ENCODE data around the gene MVD.
"Not testable (repeated sequence)": the region's sequence is repeated elsewhere in the genome, so short reads cannot be mapped to it uniquely, and the experiment has no call there.

MVD gene

GRCh38 chr16:88622866-88623265, 40.0 kb downstream of the MVD start:
- DNase-seq = no peak

GRCh38 chr16:88622125-88622524, 40.8 kb downstream of the MVD start:
- no peak for DNase-seq

GRCh38 chr16:88619859-88620815, 42.8 kb downstream of the MVD start:
- DNase-seq = no peak

GRCh38 chr16:88618956-88619667, 43.8 kb downstream of the MVD start:
- no peak for DNase-seq

- no peak for DNase-seq
Measured at GRCh38 chr16:88618182-88618955, 44.5 kb downstream of the MVD start.

GRCh38 chr16:88617268-88618031, 45.4 kb downstream of the MVD start:
- DNase-seq = no peak

- no peak for DNase-seq
Measured at GRCh38 chr16:88616736-88617135, 46.2 kb downstream of the MVD start.

GRCh38 chr16:88616320-88616719, 46.6 kb downstream of the MVD start:
- DNase-seq = no peak

- DNase-seq = no peak
Measured at GRCh38 chr16:88614818-88615580, 47.9 kb downstream of the MVD start.

- DNase-seq = peak in 1 of 3 donors; percentile 22
Measured at GRCh38 chr16:88613911-88614817, 48.7 kb downstream of the MVD start.

GRCh38 chr16:88613293-88613692, 49.6 kb downstream of the MVD start:
- no peak for DNase-seq

- DNase-seq = no peak
Measured at GRCh38 chr16:88610909-88611812, 51.7 kb downstream of the MVD start.

GRCh38 chr16:88610080-88610479, 52.8 kb downstream of the MVD start:
- no peak for DNase-seq

- not testable (repeated sequence) for DNase-seq
Measured at GRCh38 chr16:88609426-88609825, 53.5 kb downstream of the MVD start.

GRCh38 chr16:88608076-88608475, 54.8 kb downstream of the MVD start:
- DNase-seq = peak in 1 of 3 donors; percentile 19

GRCh38 chr16:88606148-88606757, 56.6 kb downstream of the MVD start:
- DNase-seq = no peak

GRCh38 chr16:88605186-88606147, 57.4 kb downstream of the MVD start:
- no peak for DNase-seq

GRCh38 chr16:88602091-88602490, 60.8 kb downstream of the MVD start:
- no peak for DNase-seq
